HG03175 (cell line): ENCODE results near the gene PABPC4L.
"Not testable (repeated sequence)": the region's sequence is repeated elsewhere in the genome, so short reads cannot be mapped to it uniquely, and the experiment has no call there.

ENCODE experiments used
- ATAC-seq: cut with Tn5 transposase; IDR thresholded peaks from one replicate; pipeline ENCODE4 v1.9.1; 2021; ENCODE audit warnings: mild to moderate bottlenecking, moderate library complexity; ENCODE audit not compliant: unreplicated experiment

Gene PABPC4L

GRCh38 chr4:134201216-134202161, at the start of gene PABPC4L:
Gene PABPC4L, minus strand, starts transcription at chr4:134201789. Its CDS starts 770 bp downstream, at chr4:134201019.
- no peak for ATAC-seq

- ATAC-seq: no peak
Observed at GRCh38 chr4:134251322-134251721, 49.7 kb upstream of the PABPC4L start.

GRCh38 chr4:134243742-134244713, 42.4 kb upstream of the PABPC4L start:
- ATAC-seq: no peak

- no peak for ATAC-seq
Observed at GRCh38 chr4:134219043-134219442, 17.5 kb upstream of the PABPC4L start.

GRCh38 chr4:134216411-134216810, 14.8 kb upstream of the PABPC4L start:
- ATAC-seq: no peak

GRCh38 chr4:134215620-134216344, 14.2 kb upstream of the PABPC4L start:
- ATAC-seq: no peak

GRCh38 chr4:134207955-134208354, 6.4 kb upstream of the PABPC4L start:
- ATAC-seq: not testable (repeated sequence)

- no peak for ATAC-seq
Observed at GRCh38 chr4:134202166-134202956, 772 bp upstream of the PABPC4L start.

- ATAC-seq: no peak
Observed at GRCh38 chr4:134200811-134201215, 776 bp downstream of the PABPC4L start.

GRCh38 chr4:134189949-134190348, 11.6 kb downstream of the PABPC4L start:
- no peak for ATAC-seq

- no peak for ATAC-seq
Observed at GRCh38 chr4:134189480-134189879, 12.1 kb downstream of the PABPC4L start.

- no peak for ATAC-seq
Observed at GRCh38 chr4:134178706-134179105, 22.9 kb downstream of the PABPC4L start.

- no peak for ATAC-seq
Observed at GRCh38 chr4:134174271-134174670, 27.3 kb downstream of the PABPC4L start.

- ATAC-seq: no peak
Observed at GRCh38 chr4:134160211-134160610, 41.4 kb downstream of the PABPC4L start.

- ATAC-seq: no peak
Observed at GRCh38 chr4:134154097-134154496, 47.5 kb downstream of the PABPC4L start.

GRCh38 chr4:134147941-134148340, 53.6 kb downstream of the PABPC4L start:
- ATAC-seq: no peak
